ENCODE measurements around the gene TNNI2.

Gene TNNI2

GRCh38 chr11:1834779-1835670 is 3.8 kb upstream of the TNNI2 start, which contains the start of gene SYT8:
TSS of gene SYT8 (plus strand) at chr11:1834990. CDS start at chr11:1835106, 116 bp downstream.
- no peak for DNase-seq

GRCh38 chr11:1835671-1836010 is 3.1 kb upstream of the TNNI2 start:
- no peak for DNase-seq

- DNase-seq, result no peak
Measured at GRCh38 chr11:1836011-1836945, 2.5 kb upstream of the TNNI2 start.

- DNase-seq, result peak; percentile 88
Measured at GRCh38 chr11:1837171-1838076, 1.4 kb upstream of the TNNI2 start.

- DNase-seq, result no peak
Measured at GRCh38 chr11:1838077-1838425, 730 bp upstream of the TNNI2 start.

GRCh38 chr11:1839204-1839923 is 583 bp downstream of the TNNI2 start:
- no peak for DNase-seq

GRCh38 chr11:1839924-1840779 is 1.4 kb downstream of the TNNI2 start:
- DNase-seq, result no peak

- DNase-seq, result no peak
Measured at GRCh38 chr11:1840780-1841480, 2.1 kb downstream of the TNNI2 start.

GRCh38 chr11:1841511-1842148 is 2.8 kb downstream of the TNNI2 start:
- DNase-seq, result no peak

GRCh38 chr11:1842149-1843097 is 3.6 kb downstream of the TNNI2 start:
- no peak for DNase-seq

GRCh38 chr11:1843098-1843473 is 4.3 kb downstream of the TNNI2 start:
- no peak for DNase-seq

GRCh38 chr11:1843796-1844195 is 5.0 kb downstream of the TNNI2 start:
- no peak for DNase-seq

- no peak for DNase-seq
Measured at GRCh38 chr11:1844221-1845094, 5.7 kb downstream of the TNNI2 start.

GRCh38 chr11:1845095-1845429 is 6.3 kb downstream of the TNNI2 start:
- DNase-seq, result no peak

GRCh38 chr11:1845561-1846452 is 7.0 kb downstream of the TNNI2 start:
- DNase-seq, result no peak

GRCh38 chr11:1846453-1846932 is 7.7 kb downstream of the TNNI2 start:
- no peak for DNase-seq
